ENCODE results near the gene CA12.
"Not testable (repeated sequence)": the region's sequence is repeated elsewhere in the genome, so short reads cannot be mapped to it uniquely, and the experiment has no call there.

CA12 gene

DNA sequence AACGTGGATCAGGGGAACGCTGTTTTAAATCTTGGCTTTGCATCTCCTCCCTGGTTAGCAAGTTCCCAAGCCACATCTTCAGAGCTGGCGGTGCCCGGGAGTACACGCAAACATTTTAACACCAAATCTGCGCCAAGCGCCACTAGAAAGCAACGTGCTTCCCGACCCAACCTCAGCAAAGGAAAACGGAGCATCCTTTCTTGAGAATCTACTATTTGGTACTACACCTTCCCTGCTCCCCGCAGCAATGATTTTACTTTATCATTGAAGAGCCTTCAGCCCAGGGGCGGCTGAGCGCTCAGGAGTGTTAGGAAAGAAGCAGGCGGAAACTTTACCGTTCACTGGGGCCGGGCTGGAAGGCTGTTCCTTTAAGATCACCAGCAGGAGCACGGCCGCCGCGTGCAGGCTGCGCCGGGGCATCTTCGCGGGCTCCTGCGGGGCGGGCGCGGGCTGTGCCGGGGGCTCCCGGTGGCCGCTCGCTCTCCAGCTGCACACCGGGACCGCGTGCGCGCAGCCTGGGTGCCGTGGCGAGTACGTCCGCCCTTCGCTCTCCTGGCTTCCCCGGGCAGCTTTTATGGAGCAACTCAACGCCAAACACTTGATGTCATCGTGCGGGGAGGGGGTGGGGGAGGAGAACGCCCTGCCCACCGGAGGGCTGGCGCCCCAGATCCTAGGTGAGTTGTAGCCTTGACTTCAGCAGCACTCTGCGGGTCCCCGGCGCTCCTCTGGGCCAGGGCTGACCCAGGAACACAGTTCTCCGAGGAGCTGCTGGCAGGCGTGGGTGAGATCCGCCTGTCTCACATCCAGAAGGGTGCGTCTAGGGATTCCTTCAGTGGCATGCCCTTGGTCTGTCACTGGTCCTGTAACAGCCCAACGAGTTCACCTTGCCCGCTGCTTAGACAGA is at the start of gene CA12:
TSS of gene CA12 (minus strand) at position 546 of the 904 bp plus-strand sequence. CDS start at position 420, 126 bp downstream.
- no peak for DNase-seq

DNA sequence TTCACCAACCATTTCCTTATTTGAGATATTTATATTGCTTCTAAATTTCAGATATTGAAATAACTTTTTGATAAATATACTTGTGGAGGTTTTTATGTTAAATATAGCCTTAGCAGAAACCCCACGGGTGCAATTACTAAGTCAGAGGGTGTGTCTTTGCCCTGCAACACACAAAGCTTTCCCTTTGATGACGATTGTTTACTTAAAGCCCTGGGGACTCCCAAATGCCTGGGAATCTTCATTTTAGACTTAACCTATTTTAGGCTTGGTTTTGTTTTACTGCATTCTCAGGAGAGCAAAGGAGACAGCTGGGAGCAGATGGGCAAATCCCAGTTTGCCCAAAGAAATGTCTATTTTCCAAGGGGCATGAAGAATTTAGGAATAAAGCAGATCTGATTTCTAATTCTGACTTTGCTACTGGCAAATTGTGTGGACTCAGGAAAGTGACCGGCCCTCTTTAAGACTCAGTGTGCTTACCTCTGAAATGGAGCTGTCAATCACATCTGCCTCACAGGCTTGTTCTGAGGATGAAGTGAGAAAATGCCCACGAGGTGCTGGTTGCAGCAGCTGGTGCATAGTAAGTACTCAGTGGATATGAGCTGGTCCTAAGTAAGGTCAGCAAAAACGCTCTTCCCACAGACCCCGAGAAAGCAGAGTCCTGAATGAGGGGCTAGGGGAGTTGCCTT is 49.3 kb upstream of the CA12 start:
- no peak for DNase-seq

DNA sequence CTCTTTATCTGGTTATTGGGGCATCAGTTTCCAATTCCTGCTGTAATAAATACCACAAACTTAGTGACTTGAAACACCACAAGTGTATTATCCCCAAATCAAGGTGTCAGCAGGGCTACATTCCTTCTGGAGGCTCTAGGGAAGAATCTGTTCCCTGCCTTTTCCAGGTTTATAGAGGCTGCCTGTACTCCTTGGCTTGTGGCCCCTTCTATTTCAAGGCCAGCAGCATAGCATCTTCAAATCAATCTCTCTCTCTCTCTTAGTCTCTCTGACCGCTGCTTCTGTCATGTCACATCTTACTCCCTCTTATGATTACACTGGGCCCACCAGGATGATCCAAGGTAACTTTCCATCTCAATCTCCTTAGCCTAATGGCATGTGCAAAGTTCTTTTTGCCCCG is 44.9 kb upstream of the CA12 start:
- no peak for DNase-seq

DNA sequence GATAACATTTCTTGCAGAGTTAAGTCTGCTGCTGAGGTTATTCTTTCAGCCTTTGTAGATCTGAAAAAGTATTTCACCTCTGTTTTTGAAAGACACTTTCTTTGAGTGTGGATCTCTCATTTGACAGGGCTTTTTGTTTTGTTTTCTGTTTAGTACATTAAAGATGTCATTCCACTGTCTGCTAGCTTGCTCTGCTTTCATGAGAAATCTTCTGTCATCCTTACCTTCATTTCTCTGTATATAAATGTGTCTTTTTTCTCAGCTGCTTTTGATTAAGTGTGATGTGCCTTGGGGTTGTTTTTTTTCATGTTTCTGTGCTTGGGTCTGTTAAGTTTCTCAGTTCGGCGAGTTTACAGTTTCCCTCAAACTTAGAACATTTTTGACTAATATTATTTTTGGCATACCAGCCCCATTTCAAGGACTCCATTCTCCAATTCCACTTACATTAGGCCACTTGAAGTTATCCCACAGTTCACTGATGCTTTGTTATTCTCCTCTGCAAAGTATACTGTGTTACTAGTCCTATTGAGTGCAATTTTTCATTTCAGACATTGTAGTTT is 43.9 kb upstream of the CA12 start:
- DNase-seq = no peak

GRCh38 chr15:63422891-63423590 is 41.4 kb upstream of the CA12 start:
- no peak for DNase-seq

GRCh38 chr15:63421433-63421832 is 39.8 kb upstream of the CA12 start:
- no peak for DNase-seq

GRCh38 chr15:63420333-63420747 is 38.7 kb upstream of the CA12 start:
- DNase-seq = no peak

- no peak for DNase-seq
Measured at GRCh38 chr15:63418811-63419210, 37.2 kb upstream of the CA12 start.

- no peak for DNase-seq
Measured at GRCh38 chr15:63417721-63418120, 36.1 kb upstream of the CA12 start.

GRCh38 chr15:63417274-63417673 is 35.6 kb upstream of the CA12 start:
- DNase-seq = not testable (repeated sequence)

- no peak for DNase-seq
Measured at GRCh38 chr15:63414474-63415120, 33.0 kb upstream of the CA12 start.

DNA sequence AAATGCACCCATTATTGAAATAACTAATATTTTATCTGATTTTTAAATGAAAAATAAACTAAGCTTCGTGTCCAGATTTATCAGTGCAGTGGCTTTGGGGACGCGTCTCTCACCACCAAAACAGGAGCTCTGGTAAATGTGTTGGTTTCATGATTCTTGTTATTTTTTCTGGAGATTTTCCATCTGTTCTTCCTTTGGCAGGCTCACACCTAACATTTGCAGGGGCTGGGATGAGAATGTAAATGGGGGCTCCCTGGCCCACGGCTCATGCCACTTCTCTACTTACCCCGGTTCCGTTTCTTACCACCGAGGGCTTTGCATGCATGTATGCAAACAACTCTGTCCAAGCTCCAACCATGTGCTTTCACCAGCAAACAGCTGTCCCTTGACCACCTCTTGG is 30.9 kb upstream of the CA12 start:
- no peak for DNase-seq

GRCh38 chr15:63411866-63412265 is 30.2 kb upstream of the CA12 start:
- DNase-seq = no peak

- DNase-seq = no peak
Measured at GRCh38 chr15:63409179-63409578, 27.5 kb upstream of the CA12 start.

GRCh38 chr15:63408524-63408923 is 26.9 kb upstream of the CA12 start:
- DNase-seq = no peak

DNA sequence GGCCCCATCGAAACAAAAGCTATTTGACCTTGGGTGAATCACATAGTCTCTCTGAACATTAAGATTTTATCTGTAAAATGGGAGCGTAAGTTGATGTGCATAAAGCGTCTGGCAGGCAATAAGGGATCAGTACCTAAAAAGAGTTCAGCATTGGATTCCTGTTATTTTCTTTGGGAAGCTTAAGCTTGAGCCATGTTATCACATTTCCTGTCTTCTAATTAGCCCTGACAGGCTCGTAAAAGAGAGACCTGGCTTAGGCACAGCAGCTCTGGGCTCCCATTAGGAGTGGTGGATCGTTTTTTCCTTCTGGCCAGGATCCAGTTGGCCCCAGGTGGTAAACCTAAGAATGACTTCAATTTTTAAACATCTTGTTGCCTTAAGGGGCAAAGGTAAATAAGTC is 26.0 kb upstream of the CA12 start:
- DNase-seq = no peak

DNA sequence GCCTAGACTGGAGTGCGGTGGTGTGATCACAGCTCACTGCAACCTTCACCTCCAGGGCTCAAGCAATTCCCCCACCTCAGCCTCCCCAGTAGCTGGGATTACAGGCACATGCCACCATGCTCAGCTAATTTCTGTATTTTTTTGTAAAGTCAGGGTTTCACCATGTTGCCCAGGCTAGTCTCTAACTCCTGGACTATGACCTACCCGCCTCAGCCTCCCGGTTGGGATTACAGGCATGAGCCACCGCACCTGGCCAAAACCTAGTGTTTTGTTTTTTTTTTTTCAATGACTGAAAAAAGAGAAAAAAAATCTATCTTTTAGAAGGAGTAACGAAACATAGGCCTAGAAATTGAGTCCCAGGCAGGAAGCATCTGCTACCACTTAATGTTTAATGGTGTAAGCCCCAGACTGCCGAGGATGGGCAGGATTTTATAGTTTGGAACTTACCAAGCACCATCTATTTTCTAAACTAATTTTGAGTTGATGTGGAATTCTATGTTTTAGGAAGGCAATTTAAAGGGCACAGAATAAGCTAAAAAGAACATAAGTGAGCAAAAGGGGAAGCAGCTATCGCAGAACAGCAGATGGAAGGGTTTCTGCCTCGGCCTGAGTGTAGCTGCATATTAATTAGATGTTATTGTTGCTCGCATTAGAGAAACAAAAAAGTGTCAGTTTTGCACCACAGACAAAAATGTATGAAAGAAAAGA is 24.2 kb upstream of the CA12 start:
- DNase-seq = no peak

GRCh38 chr15:63405159-63405558 is 23.5 kb upstream of the CA12 start:
- no peak for DNase-seq

DNA sequence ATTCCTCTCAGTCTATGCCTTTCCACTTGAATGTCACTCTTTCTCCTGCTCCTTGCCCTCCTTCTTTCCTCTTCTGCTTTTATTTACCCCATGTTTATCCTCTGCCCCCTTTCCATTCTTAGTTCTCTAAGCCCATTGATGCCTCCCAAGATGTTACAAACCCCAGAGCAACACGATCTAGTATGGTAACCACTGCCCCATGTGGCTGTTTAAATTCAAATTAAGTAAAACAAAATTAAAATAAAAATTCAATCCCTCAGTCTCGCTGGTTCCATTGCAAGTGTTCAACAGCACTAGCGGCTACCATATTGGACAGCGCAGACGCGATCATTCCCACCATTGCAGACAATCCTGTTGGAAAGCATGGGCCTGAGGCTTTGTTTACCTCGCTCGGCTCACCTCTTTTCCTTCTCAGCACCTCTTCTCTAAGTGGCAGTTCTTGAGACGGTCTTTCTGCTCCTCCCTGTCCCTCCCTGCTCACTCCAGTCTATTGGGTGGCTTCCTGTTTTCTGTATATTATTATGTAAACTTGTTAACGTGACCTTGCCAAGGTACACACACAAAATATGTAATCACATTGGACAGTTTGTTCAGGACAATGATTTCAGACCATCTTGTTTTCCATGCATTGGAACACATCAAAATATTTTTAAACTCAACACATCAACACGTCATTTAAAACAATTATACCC is 21.8 kb upstream of the CA12 start:
- no peak for DNase-seq

GRCh38 chr15:63402498-63403253 is 21.0 kb upstream of the CA12 start:
- no peak for DNase-seq
